Activated effector memory CD4-positive, alpha-beta T cell treated with anti-CD3 and anti-CD28 coated beads, Interleukin-2, amount 50 U/mL, for 16 hours (primary cell): ENCODE measurements around the gene BDKRB2.

Experiments
- DNase-seq: peaks from one replicate; pipeline ENCODE4 v3.0.0-alpha.2; 2020

The BDKRB2 gene

GRCh38 chr14:96201157-96201556, 3.5 kb upstream of the BDKRB2 start:
- no peak for DNase-seq

GRCh38 chr14:96201965-96202364, 2.7 kb upstream of the BDKRB2 start:
- no peak for DNase-seq

GRCh38 chr14:96202441-96203094, 2.1 kb upstream of the BDKRB2 start:
- DNase-seq, result no peak

GRCh38 chr14:96203116-96203515, 1.5 kb upstream of the BDKRB2 start:
- DNase-seq, result no peak

- DNase-seq, result no peak
Observed at GRCh38 chr14:96203635-96204034, 1.0 kb upstream of the BDKRB2 start.

GRCh38 chr14:96205059-96205977, 679 bp downstream of the BDKRB2 start:
- DNase-seq, result no peak

- DNase-seq, result no peak
Observed at GRCh38 chr14:96205978-96206360, 1.3 kb downstream of the BDKRB2 start.

- DNase-seq, result no peak
Observed at GRCh38 chr14:96206461-96206860, 1.8 kb downstream of the BDKRB2 start.

GRCh38 chr14:96207686-96208085, 3.0 kb downstream of the BDKRB2 start:
- no peak for DNase-seq

GRCh38 chr14:96208739-96209138, 4.1 kb downstream of the BDKRB2 start:
- no peak for DNase-seq

GRCh38 chr14:96212140-96212539, 7.5 kb downstream of the BDKRB2 start:
- no peak for DNase-seq

- no peak for DNase-seq
Observed at GRCh38 chr14:96212896-96213295, 8.3 kb downstream of the BDKRB2 start.

GRCh38 chr14:96213871-96214465, 9.3 kb downstream of the BDKRB2 start:
- no peak for DNase-seq

- DNase-seq, result no peak
Observed at GRCh38 chr14:96214793-96215192, 10.2 kb downstream of the BDKRB2 start.

GRCh38 chr14:96215452-96216244, 11.0 kb downstream of the BDKRB2 start:
- no peak for DNase-seq

- no peak for DNase-seq
Observed at GRCh38 chr14:96216627-96217026, 12.0 kb downstream of the BDKRB2 start.

GRCh38 chr14:96217376-96217913, 12.8 kb downstream of the BDKRB2 start:
- no peak for DNase-seq

- no peak for DNase-seq
Observed at GRCh38 chr14:96221109-96221650, 16.5 kb downstream of the BDKRB2 start.

GRCh38 chr14:96221841-96222240, 17.2 kb downstream of the BDKRB2 start:
- no peak for DNase-seq

GRCh38 chr14:96224480-96225096, 19.9 kb downstream of the BDKRB2 start:
- no peak for DNase-seq

GRCh38 chr14:96225213-96225612, 20.6 kb downstream of the BDKRB2 start:
- DNase-seq, result no peak

GRCh38 chr14:96225745-96226151, 21.1 kb downstream of the BDKRB2 start:
- no peak for DNase-seq
